Astrocyte (in vitro differentiated cells and primary cell): ENCODE data around the gene TACR2.

Experiments used
- CTCF ChIP-seq: IDR thresholded peaks from 2 replicates; pipeline ENCODE4 v1.5.1; 2011; ENCODE audit warnings: low read depth, mild to moderate bottlenecking, inconsistent platforms, low read length, moderate library complexity; ENCODE audit not compliant: insufficient read depth
- EZH2 ChIP-seq: IDR thresholded peaks from 2 replicates; pipeline ENCODE4 v1.6.1; 2012; ENCODE audit warnings: mild to moderate bottlenecking, low read length, inconsistent platforms; ENCODE audit not compliant: insufficient read depth

- TF ChIP-seq CTCF: no peak
- TF ChIP-seq EZH2: no peak
Observed at GRCh38 chr10:69359148-69359547, 57.6 kb downstream of the TACR2 start.
